H9 (cell line): ENCODE data around the gene RGS3. TPM values are rescaled to one million over a fixed set of nuclear protein-coding genes. Genes with fewer than 3 reads are reported as not detected.

Source experiments
- DNase-seq: peaks from one replicate; pipeline ENCODE4 v3.0.0-alpha.2; 2017
- H2AFZ ChIP-seq: one replicate; pipeline ENCODE4 v1.6.1; 2013; ENCODE audit warnings: mild to moderate bottlenecking, low read length, control low read depth, moderate library complexity
- H2AK5ac ChIP-seq: 2 replicates; pipeline ENCODE4 v1.6.1; 2013; ENCODE audit warnings: low read length, control low read depth, mixed read lengths; ENCODE audit not compliant: insufficient read length
- H2BK120ac ChIP-seq: one replicate; pipeline ENCODE4 v1.6.1; 2013; ENCODE audit warnings: low read depth, mild to moderate bottlenecking, low read length, control low read depth, inconsistent platforms; ENCODE audit not compliant: poor library complexity, severe bottlenecking
- H2BK12ac ChIP-seq: 2 replicates; pipeline ENCODE4 v1.6.1; 2013; ENCODE audit warnings: low read length, control low read depth, mixed read lengths, low read depth; ENCODE audit not compliant: insufficient read length
- H2BK15ac ChIP-seq: 2 replicates; pipeline ENCODE4 v1.6.1; 2013; ENCODE audit warnings: low read depth, low read length, control low read depth
- H2BK20ac ChIP-seq: one replicate; pipeline ENCODE4 v1.6.1; 2013; ENCODE audit warnings: low read depth, mild to moderate bottlenecking, low read length, control low read depth, inconsistent platforms; ENCODE audit not compliant: poor library complexity, severe bottlenecking
- H2BK5ac ChIP-seq: 2 replicates; pipeline ENCODE4 v1.6.1; 2013; ENCODE audit warnings: low read length, control low read depth, mixed read lengths; ENCODE audit not compliant: insufficient read length
- H3K14ac ChIP-seq: 2 replicates; pipeline ENCODE4 v1.6.1; 2013; ENCODE audit warnings: low read length, control low read depth; ENCODE audit not compliant: insufficient read depth
- H3K18ac ChIP-seq: 2 replicates; pipeline ENCODE4 v1.6.1; 2013; ENCODE audit warnings: low read depth, mild to moderate bottlenecking, mixed read lengths, low read length, control low read depth; ENCODE audit not compliant: insufficient read length
- H3K23ac ChIP-seq: 2 replicates; pipeline ENCODE4 v1.6.1; 2013; ENCODE audit warnings: low read length, control low read depth, mixed read lengths, low read depth; ENCODE audit not compliant: insufficient read length
- H3K23me2 ChIP-seq: 2 replicates; pipeline ENCODE4 v1.6.1; 2013; ENCODE audit warnings: low read depth, mild to moderate bottlenecking, mixed read lengths, low read length, control low read depth; ENCODE audit not compliant: insufficient read length, poor library complexity, severe bottlenecking
- H3K27ac ChIP-seq: 2 replicates; pipeline ENCODE4 v1.5.1; 2013; ENCODE audit warnings: low read length, control low read depth, mixed read lengths, low read depth; ENCODE audit not compliant: insufficient read length
- H3K27me3 ChIP-seq: 2 replicates; pipeline ENCODE4 v1.6.1; 2013; ENCODE audit warnings: low read length, control low read depth, inconsistent platforms; ENCODE audit not compliant: insufficient read depth
- H3K4ac ChIP-seq: 2 replicates; pipeline ENCODE4 v1.6.1; 2013; ENCODE audit warnings: low read depth, mild to moderate bottlenecking, control low read depth, inconsistent platforms, low read length, moderate library complexity
- H3K4me1 ChIP-seq: 2 replicates; pipeline ENCODE4 v1.6.1; 2013; ENCODE audit warnings: low read length, control low read depth, inconsistent platforms; ENCODE audit not compliant: insufficient read depth
- H3K4me2 ChIP-seq: 2 replicates; pipeline ENCODE4 v1.6.1; 2013; ENCODE audit warnings: low read length, control low read depth, mixed read lengths; ENCODE audit not compliant: insufficient read length, insufficient read depth
- H3K56ac ChIP-seq: 2 replicates; pipeline ENCODE4 v1.6.1; 2013; ENCODE audit warnings: low read depth, mild to moderate bottlenecking, mixed read lengths, low read length, control low read depth; ENCODE audit not compliant: insufficient read length
- H3K79me1 ChIP-seq: 2 replicates; pipeline ENCODE4 v1.6.1; 2013; ENCODE audit warnings: low read depth, mild to moderate bottlenecking, moderate library complexity, low read length, control low read depth, inconsistent platforms; ENCODE audit not compliant: insufficient read depth, poor library complexity, severe bottlenecking
- H3K79me2 ChIP-seq: 2 replicates; pipeline ENCODE4 v1.6.1; 2013; ENCODE audit warnings: low read length, control low read depth, inconsistent platforms; ENCODE audit not compliant: insufficient read depth
- H3K9ac ChIP-seq: 2 replicates; pipeline ENCODE4 v1.6.1; 2013; ENCODE audit warnings: low read length, control low read depth, mixed read lengths; ENCODE audit not compliant: insufficient read length; ENCODE audit errors: extremely low read depth
- H3K9me3 ChIP-seq: one replicate; pipeline ENCODE4 v1.6.1; 2013; ENCODE audit warnings: low read depth, low read length, inconsistent platforms; ENCODE audit not compliant: control insufficient read depth
- H3T11ph ChIP-seq: one replicate; pipeline ENCODE4 v1.6.1; 2013; ENCODE audit warnings: mild to moderate bottlenecking, low read length, control low read depth, inconsistent platforms
- H4K20me1 ChIP-seq: one replicate; pipeline ENCODE4 v1.6.1; 2013; ENCODE audit not compliant: control insufficient read depth, insufficient read length, insufficient read depth
- H4K5ac ChIP-seq: 2 replicates; pipeline ENCODE4 v1.6.1; 2013; ENCODE audit warnings: low read depth, mild to moderate bottlenecking, mixed read lengths, low read length, control low read depth; ENCODE audit not compliant: insufficient read length
- H4K8ac ChIP-seq: replicated peaks from 2 replicates; pipeline ENCODE4 v1.6.1; 2013; ENCODE audit warnings: low read length, control low read depth, mixed read lengths, low read depth; ENCODE audit not compliant: insufficient read length
- H4K91ac ChIP-seq: 2 replicates; pipeline ENCODE4 v1.6.1; 2013; ENCODE audit warnings: low read depth, mild to moderate bottlenecking, moderate library complexity, mixed read lengths, low read length, control low read depth; ENCODE audit not compliant: insufficient read length
- H3K27ac Mint-ChIP-seq, 3 experiments: 2 replicates in 2 of 3; 3 replicates in 1 of 3; pipeline ENCODE4 v1.8.0; 2020 to 2021; ENCODE audit warnings: mixed read lengths in 3 of 3, mild to moderate bottlenecking in 1 of 3, moderate library complexity in 1 of 3
- H3K27me3 Mint-ChIP-seq: 2 replicates; pipeline ENCODE4 v1.8.0; 2021; ENCODE audit warnings: low read depth, mild to moderate bottlenecking, moderate library complexity, mixed read lengths
- H3K36me3 Mint-ChIP-seq, 3 experiments: 2 replicates in 2 of 3; 3 replicates in 1 of 3; pipeline ENCODE4 v1.8.0; 2020 to 2021; ENCODE audit warnings: low read depth in 3 of 3, mixed read lengths in 3 of 3; ENCODE audit not compliant: insufficient read depth in 1 of 3
- H3K4me1 Mint-ChIP-seq, 2 experiments: 2 replicates each; pipeline ENCODE4 v1.8.0; 2020; ENCODE audit warnings: mixed read lengths in 2 of 2
- H3K4me3 Mint-ChIP-seq, 2 experiments: 2 replicates in 1 of 2; 3 replicates in 1 of 2; pipeline ENCODE4 v1.8.0; 2020 to 2021; ENCODE audit warnings: mild to moderate bottlenecking in 2 of 2, mixed read lengths in 2 of 2, moderate library complexity in 1 of 2
- H3K9me3 Mint-ChIP-seq, 2 experiments: 2 replicates in 1 of 2; 3 replicates in 1 of 2; pipeline ENCODE4 v1.8.0; 2020; ENCODE audit warnings: mild to moderate bottlenecking in 2 of 2, mixed read lengths in 2 of 2, moderate library complexity in 1 of 2
- CTCF ChIP-seq: fragments of 200-600 bp; sonication (generic); conservative IDR thresholded peaks from 3 replicates; pipeline ENCODE4 v1.8.0; 2021; ENCODE audit warnings: antibody characterized with exemption, mild to moderate bottlenecking
- WGBS: extraction: QIAGEN DNeasy Blood & Tissue Kit; methylation state at CpG from one replicate; pipeline ENCODE4 v1.1.7; 2013; ENCODE audit warnings: missing lambda C conversion rate, low lambda C conversion rate, mixed read lengths; ENCODE audit not compliant: insufficient read length; ENCODE audit errors: extremely low coverage; 5-methylcytosine and 5-hydroxymethylcytosine counted together
- total RNA-seq: library from RNA; stranded (reverse); gene quantifications from 2 replicates; pipeline ENCODE4 v1.2.1, GENCODE V29; 2021

The RGS3 gene
- total RNA-seq, 1 experiment from 2014 or later, result 13.9 TPM

- H2BK120ac ChIP-seq, result no peak overlapping the region
- TF ChIP-seq CTCF, result no peak
- no peak overlapping the region for H3T11ph ChIP-seq
- no peak overlapping the region for H2BK20ac ChIP-seq
- H3K18ac ChIP-seq, result no peak overlapping the region
- no peaks in the 10 kb centered on the region for H4K20me1 ChIP-seq
- no peak overlapping the region for H3K4ac ChIP-seq
- H3K4me1 Mint-ChIP-seq, result peaks cover 11 to 12% of the 10 kb centered on the region in 2 experiments
- no peak overlapping the region for H2BK15ac ChIP-seq
- peak overlapping the region; percentile 32; the same call in 1 of the 2 replicates for H3K14ac ChIP-seq
- peak overlapping the region in 1 of 2 experiments; percentile 33; a peak in 1 of 5 replicates for H3K4me3 Mint-ChIP-seq
- H4K5ac ChIP-seq, result no peak overlapping the region
- H3K9me3 ChIP-seq, result no peaks in the 10 kb centered on the region
- H3K56ac ChIP-seq, result no peak overlapping the region
- peaks cover 4% of the 10 kb centered on the region; the same call in 1 of the 2 replicates for H3K27me3 Mint-ChIP-seq
- no peak overlapping the region for H2BK12ac ChIP-seq
- no peak overlapping the region for H3K4me2 ChIP-seq
- H3K9ac ChIP-seq, result no peak overlapping the region
- H3K79me2 ChIP-seq, result no peaks in the 10 kb centered on the region
- no peaks in the 10 kb centered on the region for H3K9me3 Mint-ChIP-seq
- no peak for DNase-seq
- H4K91ac ChIP-seq, result no peak overlapping the region
- no peaks in the 10 kb centered on the region; the same call in 1 of the 2 replicates for H3K27me3 ChIP-seq
- no peaks in the 10 kb centered on the region for H3K23me2 ChIP-seq
- H2AFZ ChIP-seq, result no peak overlapping the region
- H2BK5ac ChIP-seq, result no peak overlapping the region
- H4K8ac ChIP-seq, result no peak overlapping the region
- H3K27ac Mint-ChIP-seq, result peak overlapping the region in 2 of 3 experiments; percentile 83 to 88; a peak in 4 of 7 replicates
- no peaks in the 10 kb centered on the region; the same call in 1 of the 2 replicates for H3K4me1 ChIP-seq
- H3K36me3 Mint-ChIP-seq, result no peaks in the 10 kb centered on the region
- H3K79me1 ChIP-seq, result no peaks in the 10 kb centered on the region
- no peak overlapping the region for H3K27ac ChIP-seq
- no peak overlapping the region for H2AK5ac ChIP-seq
- WGBS, result no CpG with 5 or more reads among the region's 2 CpGs
- no peak overlapping the region for H3K23ac ChIP-seq
Observed at GRCh38 chr9:113425072-113425471, 38.5 kb upstream of the RGS3 start.
